Measurements from ENCODE around the gene HARBI1.

HARBI1 gene

GRCh38 chr11:46570790-46571398, 46.1 kb downstream of the HARBI1 start (continued):
- no peak for TF ChIP-seq TSHZ2 (CRISPR knock-in tag; IDR thresholded peaks at IDR 0.05)
- no peak for TF ChIP-seq ZNF70 (CRISPR knock-in tag; IDR thresholded peaks at IDR 0.05)
- no peak for TF ChIP-seq OSR1 (CRISPR knock-in tag; IDR thresholded peaks at IDR 0.05)
- no peak for TF ChIP-seq ESRRG (CRISPR knock-in tag; IDR thresholded peaks at IDR 0.05)
- no peak for TF ChIP-seq RARB (CRISPR knock-in tag; IDR thresholded peaks at IDR 0.05)
- TF ChIP-seq ARNTL (CRISPR knock-in tag; IDR thresholded peaks at IDR 0.05; ENCODE audit: borderline replicate concordance, low read depth), result no peak
- TF ChIP-seq SNAI2 (CRISPR knock-in tag; IDR thresholded peaks at IDR 0.05), result no peak

GRCh38 chr11:46565232-46565840, 51.7 kb downstream of the HARBI1 start:
- TF ChIP-seq ESRRG (CRISPR knock-in tag; IDR thresholded peaks at IDR 0.05) (no peak), PATZ1 (CRISPR knock-in tag; IDR thresholded peaks at IDR 0.05; ENCODE audit: borderline replicate concordance) (no peak), SNAI2 (CRISPR knock-in tag; IDR thresholded peaks at IDR 0.05) (no peak), TSHZ2 (CRISPR knock-in tag; IDR thresholded peaks at IDR 0.05) (no peak), ARNTL (CRISPR knock-in tag; IDR thresholded peaks at IDR 0.05; ENCODE audit: borderline replicate concordance, low read depth) (no peak)

GRCh38 chr11:46564459-46564858, 52.6 kb downstream of the HARBI1 start:
- peak; percentile 73 for ATAC-seq
- TF ChIP-seq ZNF70 (CRISPR knock-in tag; IDR thresholded peaks at IDR 0.05), result no peak
- TF ChIP-seq ZFP3 (CRISPR knock-in tag; IDR thresholded peaks at IDR 0.05), result no peak
- TF ChIP-seq CSDC2 (CRISPR knock-in tag; IDR thresholded peaks at IDR 0.05), result no peak
- no peak for TF ChIP-seq CREB5 (CRISPR knock-in tag; IDR thresholded peaks at IDR 0.05; ENCODE audit: low read depth)
- TF ChIP-seq TOX (CRISPR knock-in tag; IDR thresholded peaks at IDR 0.05; ENCODE audit: borderline replicate concordance), result no peak
- TF ChIP-seq CSRNP3 (CRISPR knock-in tag; IDR thresholded peaks at IDR 0.05), result no peak
- no peak for TF ChIP-seq TSHZ2 (CRISPR knock-in tag; IDR thresholded peaks at IDR 0.05)
- TF ChIP-seq GLIS3 (CRISPR knock-in tag; IDR thresholded peaks at IDR 0.05), result no peak
- TF ChIP-seq PATZ1 (CRISPR knock-in tag; IDR thresholded peaks at IDR 0.05; ENCODE audit: borderline replicate concordance), result no peak
- no peak for TF ChIP-seq ZFP30 (CRISPR knock-in tag; IDR thresholded peaks at IDR 0.05)
- TF ChIP-seq TCF4 (CRISPR knock-in tag; IDR thresholded peaks at IDR 0.05; ENCODE audit: borderline replicate concordance), result no peak
- no peak for TF ChIP-seq POU6F1 (CRISPR knock-in tag; IDR thresholded peaks at IDR 0.05; ENCODE audit: borderline replicate concordance, low read depth)
- no peak for TF ChIP-seq ESRRG (CRISPR knock-in tag; IDR thresholded peaks at IDR 0.05)

More at GRCh38 chr11:46565232-46565840, 51.7 kb downstream of the HARBI1 start:
- ATAC-seq, result no peak

Measured in SK-N-SH treated with all-trans-retinoic acid at 6 μM for 48 hours (cell line).